ENCODE results near the gene HTR7.

Gene HTR7

GRCh38 chr10:90723416-90724068 is 134.3 kb downstream of the HTR7 start:
- no peak for TF ChIP-seq CTCF (IDR thresholded peaks at IDR 0.05; ENCODE audit: insufficient read depth, low read depth, low read length, missing control alignments)
- DNase-seq (ENCODE audit: low read depth) = no peak
- no peak overlapping the region for H3K4me3 ChIP-seq (ENCODE audit: low read depth, low read length)

- H3K4me3 ChIP-seq (ENCODE audit: low read depth, low read length) = no peak overlapping the region
- no peak for DNase-seq (ENCODE audit: low read depth)
- no peak for TF ChIP-seq CTCF (IDR thresholded peaks at IDR 0.05; ENCODE audit: insufficient read depth, low read depth, low read length, missing control alignments)
Observed at GRCh38 chr10:90722832-90723231, 135.0 kb downstream of the HTR7 start.

- DNase-seq (ENCODE audit: low read depth) = no peak
- H3K4me3 ChIP-seq (ENCODE audit: low read depth, low read length) = no peak overlapping the region
- TF ChIP-seq CTCF (IDR thresholded peaks at IDR 0.05; ENCODE audit: insufficient read depth, low read depth, low read length, missing control alignments) = no peak
Observed at GRCh38 chr10:90718182-90718581, 139.7 kb downstream of the HTR7 start.

GRCh38 chr10:90712529-90712928 is 145.3 kb downstream of the HTR7 start:
- H3K4me3 ChIP-seq (ENCODE audit: low read depth, low read length) = no peak overlapping the region
- no peak for TF ChIP-seq CTCF (IDR thresholded peaks at IDR 0.05; ENCODE audit: insufficient read depth, low read depth, low read length, missing control alignments)
- no peak for DNase-seq (ENCODE audit: low read depth)

- H3K4me3 ChIP-seq (ENCODE audit: low read depth, low read length) = no peak overlapping the region
- TF ChIP-seq CTCF (IDR thresholded peaks at IDR 0.05; ENCODE audit: insufficient read depth, low read depth, low read length, missing control alignments) = no peak
- DNase-seq (ENCODE audit: low read depth) = no peak
Observed at GRCh38 chr10:90709727-90710126, 148.1 kb downstream of the HTR7 start.

GRCh38 chr10:90707657-90708056 is 150.2 kb downstream of the HTR7 start:
- H3K4me3 ChIP-seq (ENCODE audit: low read depth, low read length) = no peak overlapping the region
- TF ChIP-seq CTCF (IDR thresholded peaks at IDR 0.05; ENCODE audit: insufficient read depth, low read depth, low read length, missing control alignments) = no peak
- DNase-seq (ENCODE audit: low read depth) = no peak

GRCh38 chr10:90701428-90701827 is 156.4 kb downstream of the HTR7 start:
- no peak for DNase-seq (ENCODE audit: low read depth)
- TF ChIP-seq CTCF (IDR thresholded peaks at IDR 0.05; ENCODE audit: insufficient read depth, low read depth, low read length, missing control alignments) = no peak
- H3K4me3 ChIP-seq (ENCODE audit: low read depth, low read length) = no peak overlapping the region

Data from GM12865 (cell line).